CD4-positive, alpha-beta T cell treated with Interleukin-21 for 1 hour (primary cell): ENCODE measurements around the gene RFTN1.

Source experiments
- DNase-seq: peaks from one replicate; pipeline ENCODE4 v3.0.0-alpha.2; 2020

The RFTN1 gene

GRCh38 chr3:16373341-16373946, 140.1 kb downstream of the RFTN1 start:
- DNase-seq, result no peak

GRCh38 chr3:16372362-16373292, 140.9 kb downstream of the RFTN1 start:
- DNase-seq, result no peak

- DNase-seq, result no peak
Observed at GRCh38 chr3:16370872-16371740, 142.4 kb downstream of the RFTN1 start.

GRCh38 chr3:16370503-16370871, 143.0 kb downstream of the RFTN1 start:
- no peak for DNase-seq

GRCh38 chr3:16369885-16370284, 143.6 kb downstream of the RFTN1 start:
- DNase-seq, result no peak

GRCh38 chr3:16369276-16369675, 144.2 kb downstream of the RFTN1 start:
- DNase-seq, result no peak

GRCh38 chr3:16366581-16366980, 146.9 kb downstream of the RFTN1 start:
- no peak for DNase-seq

- no peak for DNase-seq
Observed at GRCh38 chr3:16365491-16366128, 147.9 kb downstream of the RFTN1 start.

- DNase-seq, result no peak
Observed at GRCh38 chr3:16364963-16365362, 148.5 kb downstream of the RFTN1 start.

GRCh38 chr3:16364323-16364722, 149.2 kb downstream of the RFTN1 start:
- DNase-seq, result no peak

GRCh38 chr3:16363636-16364035, 149.9 kb downstream of the RFTN1 start:
- no peak for DNase-seq

GRCh38 chr3:16362770-16363169, 150.7 kb downstream of the RFTN1 start:
- DNase-seq, result no peak

- DNase-seq, result no peak
Observed at GRCh38 chr3:16361087-16361486, 152.4 kb downstream of the RFTN1 start.

GRCh38 chr3:16359331-16359730, 154.2 kb downstream of the RFTN1 start:
- no peak for DNase-seq

- no peak for DNase-seq
Observed at GRCh38 chr3:16358336-16358735, 155.2 kb downstream of the RFTN1 start.

- DNase-seq, result no peak
Observed at GRCh38 chr3:16357186-16358121, 156.0 kb downstream of the RFTN1 start.

GRCh38 chr3:16355828-16356227, 157.7 kb downstream of the RFTN1 start:
- no peak for DNase-seq

- no peak for DNase-seq
Observed at GRCh38 chr3:16354291-16354690, 159.2 kb downstream of the RFTN1 start.

GRCh38 chr3:16352428-16352827, 161.1 kb downstream of the RFTN1 start:
- DNase-seq, result no peak

- no peak for DNase-seq
Observed at GRCh38 chr3:16350597-16351318, 162.7 kb downstream of the RFTN1 start.

GRCh38 chr3:16349986-16350596, 163.4 kb downstream of the RFTN1 start:
- no peak for DNase-seq
